K562 (cell line): ENCODE results near the gene ADORA1. TPM values are rescaled to one million over a fixed set of nuclear protein-coding genes. Genes with fewer than 3 reads are reported as not detected.

Experiments
- ATAC-seq: fragments of 200-7000 bp; cut with Tn5 transposase; 3 replicates; pipeline ENCODE4 v1.9.1; 2020; ENCODE audit warnings: moderate library complexity
- BruUV-seq: library from RNA; stranded (reverse); fragments of 400-500 nt; replicated peaks from 2 replicates; lab custom pipeline; 2021; lab: Mats Ljungman, UMichigan
- CTCF ChIA-PET: fragments of 300-600 bp; formaldehyde crosslinking; extraction: SDS; loops from one replicate; lab custom pipeline; 2021; ENCODE audit warnings: low intra/inter-chr PET ratio; lab: Yijun Ruan, JAX
- POLR2A ChIA-PET: fragments of 300-600, 350-650 bp; sonication (Branson Sonifier 250); formaldehyde crosslinking; extraction: SDS; loops from one replicate; lab custom pipeline; 2021; ENCODE audit warnings: antibody characterized with exemption, inconsistent platforms; lab: Yijun Ruan, JAX
- DNase-seq, 4 experiments: peaks; one replicate each; pipeline versions ENCODE4 v3.0.0 to v3.0.0-alpha.2; 2011 to 2018; ENCODE audit warnings: low spot score in 3 of 4, mixed read lengths in 3 of 4; ENCODE audit errors: extremely low read depth in 1 of 4
- FAIRE-seq: peaks from 2 replicates; lab custom pipeline; 2011; peaks lifted over from hg19 to GRCh38; lab: Jason Lieb, UNC
- H2AFZ ChIP-seq: 2 replicates; pipeline ENCODE4 v1.6.0; 2011; ENCODE audit warnings: low read depth, low read length, control low read depth, inconsistent platforms
- H3K27ac ChIP-seq: fragments of 200-600 bp; 3 replicates; pipeline ENCODE4 v1.8.0; 2011; ENCODE audit warnings: low read depth, mild to moderate bottlenecking, control low read depth, inconsistent platforms, low read length, moderate library complexity, mixed read lengths; ENCODE audit errors: extremely low read depth
- H3K27me3 ChIP-seq, 2 experiments: fragments of 300-600 bp in 1 of 2; 2 replicates in 1 of 2; 3 replicates in 1 of 2; pipeline versions ENCODE4 v1.6.0 to v1.8.0; 2011; ENCODE audit warnings: inconsistent platforms in 2 of 2, low read length in 2 of 2, mild to moderate bottlenecking in 1 of 2, mixed read lengths in 1 of 2, moderate library complexity in 1 of 2; ENCODE audit not compliant: control insufficient read depth in 2 of 2, insufficient read depth in 2 of 2
- H3K36me3 ChIP-seq: fragments of 300-600 bp; 3 replicates; pipeline ENCODE4 v1.8.0; 2011; ENCODE audit warnings: mild to moderate bottlenecking, low read length, inconsistent platforms; ENCODE audit not compliant: control insufficient read depth, insufficient read depth
- H3K4me1 ChIP-seq, 2 experiments: fragments of 200-600 bp in 1 of 2; replicated peaks in 1 of 2; 2 replicates in 1 of 2; 3 replicates in 1 of 2; pipeline versions ENCODE4 v1.5.1 to v1.8.0; 2011; ENCODE audit warnings: inconsistent platforms in 2 of 2, low read length in 2 of 2, mild to moderate bottlenecking in 1 of 2, mixed read lengths in 1 of 2, moderate library complexity in 1 of 2; ENCODE audit not compliant: control insufficient read depth in 2 of 2, insufficient read depth in 2 of 2
- H3K4me2 ChIP-seq: 2 replicates; pipeline ENCODE4 v1.6.1; 2011; ENCODE audit warnings: low read length, control low read depth, inconsistent platforms, mixed read lengths; ENCODE audit not compliant: insufficient read depth
- H3K4me3 ChIP-seq: fragments of 200-600 bp; sonication (generic), shearing (Covaris generic); 2 replicates; pipeline ENCODE4 v1.5.1; 2016; ENCODE audit warnings: control low read depth, inconsistent platforms
- H3K79me2 ChIP-seq: fragments of 200-600 bp; 3 replicates; pipeline ENCODE4 v1.8.0; 2011; ENCODE audit warnings: low read length, inconsistent platforms; ENCODE audit not compliant: control insufficient read depth, insufficient read depth
- H3K9ac ChIP-seq, 2 experiments: 2 replicates each; pipeline versions ENCODE4 v1.6.0 to v1.6.1; 2011; ENCODE audit warnings: low read depth in 2 of 2, low read length in 2 of 2, control low read depth in 1 of 2, inconsistent platforms in 1 of 2, mild to moderate bottlenecking in 1 of 2, mixed read lengths in 1 of 2; ENCODE audit not compliant: insufficient read depth in 1 of 2
- H3K9me1 ChIP-seq: one replicate; pipeline ENCODE4 v1.6.0; 2011; ENCODE audit warnings: inconsistent platforms, mild to moderate bottlenecking, low read length, moderate library complexity; ENCODE audit not compliant: control insufficient read depth, insufficient read depth
- H3K9me3 ChIP-seq: replicated peaks from 2 replicates; pipeline ENCODE4 v1.5.1; 2011; ENCODE audit warnings: low read depth, low read length, inconsistent platforms; ENCODE audit not compliant: control insufficient read depth, insufficient read depth
- H4K20me1 ChIP-seq: replicated peaks from 2 replicates; pipeline ENCODE4 v1.6.1; 2011; ENCODE audit warnings: low read length, inconsistent platforms, mixed read lengths; ENCODE audit not compliant: control insufficient read depth, insufficient read depth
- LARP7 ChIP-seq: fragments of 450-650 bp; IDR thresholded peaks from 2 replicates; pipeline ENCODE4 v1.6.1; 2016
- ZNF24 ChIP-seq: fragments of 450-650 bp; IDR thresholded peaks from 2 replicates; pipeline ENCODE4 v1.6.1; 2016
- WGBS: fragments of 100-300 bp; shearing (Covaris generic); methylation state at CpG from one replicate; pipeline ENCODE4 v1.1.6; 2016; ENCODE audit warnings: low coverage, mixed read lengths; ENCODE audit not compliant: insufficient coverage; ENCODE audit errors: missing lambda C conversion rate; 5-methylcytosine and 5-hydroxymethylcytosine counted together
- in situ Hi-C: fragments of 300-500 bp; cut with MboI; formaldehyde crosslinking; loops from 4 replicates; pipeline ENCODE4 v1.15.0; 2018; ENCODE audit warnings: inconsistent platforms, mixed read lengths
- intact Hi-C: fragments of 100-400 bp; cut with micrococcal nuclease; formaldehyde crosslinking; loops from 2 replicates; pipeline ENCODE4 v1.14.2; 2022
- polyA plus RNA-seq, 8 experiments: library from polyadenylated mRNA; depleted of rRNA in 4 of 8; stranded (reverse) in 5 of 8; unstranded in 3 of 8; fragments of >200 nt; fragmentation: Nextera tagmentation in 2 of 8; fragmentation: Illumina TruSeq in 1 of 8; extraction: Ambion mirVana in 2 of 8; extraction: Trizol in 1 of 8; gene quantifications; 2 replicates each; pipeline versions ENCODE4 v1.2.1 to v1.2.3, GENCODE V29; 2011 to 2014; ENCODE audit warnings: inconsistent platforms in 1 of 8, missing spikeins in 1 of 8
- total RNA-seq, 7 experiments: library from RNA; depleted of rRNA in 6 of 7; stranded (reverse); fragments of >200 nt in 6 of 7; fragmentation: Illumina TruSeq in 2 of 7; extraction: Trizol in 2 of 7; gene quantifications; 2 replicates each; pipeline versions ENCODE4 v1.2.1 to v1.2.3, GENCODE V29; 2011 to 2021; ENCODE audit warnings: low replicate concordance in 1 of 7

ADORA1 gene
- total and polyA plus RNA-seq, 9 of the 15 experiments (the other 6 are each of a cell fraction or from before 2014, with no cell fraction given), result not detected

- Histone ChIP-seq H3K79me2 (no peaks in the 10 kb centered on the region), H3K4me2 (no peak overlapping the region), H3K27me3 (peaks cover 30 to 54% of the 10 kb centered on the region in 2 experiments), H2AFZ (no peak overlapping the region), H3K4me3 (no peak overlapping the region), H3K4me1 (peaks cover 0 to 7% of the 10 kb centered on the region in 2 experiments; a peak in 1 of 5 replicates), H3K36me3 (no peaks in the 10 kb centered on the region), H3K27ac (no peak overlapping the region), H3K9me3 (no peaks in the 10 kb centered on the region), H3K9ac (no peak overlapping the region), H4K20me1 (peaks cover 3% of the 10 kb centered on the region), H3K9me1 (no peaks in the 10 kb centered on the region)
- intact Hi-C loops, result no loop called here
- ChIA-PET POLR2A (no interaction called here), CTCF (no interaction called here)
- WGBS, result 0% methylated on average over 7 of the region's 7 CpGs
- no peak for TF ChIP-seq ZNF24
- no TSS peak for BruUV-seq
- no peak for DNase-seq
- no peak for FAIRE-seq
- ATAC-seq, result no peak; the same call in 2 of the 3 replicates
- in situ Hi-C loops, result no loop called here
Measured at GRCh38 chr1:203089651-203090045, 37.9 kb upstream of the ADORA1 start.

DNA sequence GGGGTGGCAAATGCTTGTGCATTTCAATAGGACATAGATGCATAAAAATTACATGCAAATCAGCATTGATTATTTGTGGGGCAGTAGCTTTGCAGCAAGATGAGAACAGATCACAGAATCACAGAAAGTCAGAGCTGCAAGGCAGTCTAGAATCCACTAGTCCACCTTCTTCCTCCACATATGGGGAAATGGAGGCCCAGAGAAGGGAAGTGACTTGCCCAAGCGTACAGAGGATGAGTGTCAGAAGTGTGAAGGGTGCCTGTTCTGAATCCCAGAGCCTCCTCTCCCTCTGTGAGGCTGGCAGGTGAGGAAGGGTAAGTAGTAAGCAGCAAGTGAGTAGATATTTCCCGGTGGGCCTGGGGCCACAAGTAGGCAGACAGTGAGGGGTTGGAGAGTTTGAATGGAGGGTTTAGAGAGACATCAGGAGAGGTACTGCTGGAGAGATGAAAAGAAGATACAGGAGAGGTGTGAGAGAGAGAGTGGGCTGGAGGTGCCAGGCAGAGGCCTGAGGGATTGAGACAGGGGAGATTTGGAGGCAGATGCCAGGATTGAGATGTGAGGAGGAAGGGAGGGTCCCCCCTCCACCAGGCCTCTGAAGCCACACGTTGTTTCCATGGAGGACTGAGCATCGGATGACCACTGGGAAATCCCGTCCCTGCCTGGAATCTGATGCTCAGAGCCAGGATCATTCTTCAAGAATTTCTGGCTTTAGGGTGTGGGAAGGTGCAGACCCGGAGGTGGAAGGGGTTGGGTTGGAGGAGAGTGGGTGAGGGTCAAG is 36.9 kb upstream of the ADORA1 start:
- Histone ChIP-seq H3K27me3 (peaks cover 28 to 44% of the 10 kb centered on the region in 2 experiments), H4K20me1 (no peaks in the 10 kb centered on the region), H3K36me3 (no peaks in the 10 kb centered on the region), H3K4me2 (no peak overlapping the region), H3K4me3 (no peak overlapping the region), H3K79me2 (no peaks in the 10 kb centered on the region), H2AFZ (no peak overlapping the region), H3K9me3 (no peaks in the 10 kb centered on the region), H3K4me1 (peaks cover 0 to 1% of the 10 kb centered on the region in 2 experiments; a peak in 1 of 5 replicates), H3K9me1 (no peaks in the 10 kb centered on the region), H3K9ac (no peak overlapping the region), H3K27ac (no peak overlapping the region)
- 0% methylated on average over 6 of the region's 6 CpGs for WGBS
- CTCF ChIA-PET, result no interaction called here
- POLR2A ChIA-PET, result no interaction called here
- DNase-seq (no peak), ATAC-seq (no peak), FAIRE-seq (no peak)
- in situ Hi-C loops (no loop called here), intact Hi-C loops (no loop called here)
- TF ChIP-seq LARP7, result no peak
- no TSS peak for BruUV-seq
